ENCODE results near the gene CLTA. TPM values are rescaled to one million over a fixed set of nuclear protein-coding genes. Genes with fewer than 3 reads are reported as not detected.

The CLTA gene
- total RNA-seq, 4 donors from 2014 or later: 163 to 308 (median 217) TPM

Other genes with a start within 250 kb of the CLTA start
- gene OR2S2, start 232.8 kb upstream of the CLTA start, total RNA-seq: not detected
- 10 to 100 TPM in 1 of 4 donors, 1 to 10 TPM in 3; 1.5 to 30.3 (median 6.0) TPM for gene RECK, start 154.0 kb upstream of the CLTA start, total RNA-seq
- gene GLIPR2, start 54.2 kb upstream of the CLTA start, total RNA-seq: 10 to 100 TPM in 3 of 4 donors, 1 to 10 TPM in 1; 9.7 to 40.4 (median 26.7) TPM
- gene CCIN, start 21.5 kb upstream of the CLTA start, total RNA-seq: not detected
- gene GNE, start 67.5 kb downstream of the CLTA start, total RNA-seq: 100 to 1,000 TPM in 1 of 4 donors, 10 to 100 TPM in 3; 32.2 to 122 (median 82.1) TPM
- gene RNF38, start 209.3 kb downstream of the CLTA start, total RNA-seq: 10 to 100 TPM; 13.8 to 86.8 (median 25.1) TPM

Measured in transverse colon (tissue), 4 donors.